ENCODE data around the gene CCNG1. TPM values are rescaled to one million over a fixed set of nuclear protein-coding genes. Genes with fewer than 3 reads are reported as not detected.

CCNG1 gene
- total and polyA plus RNA-seq, 11 donors = 45.5 to 109 (median 77.0) TPM

GRCh38 chr5:163436515-163436914 is 880 bp upstream of the CCNG1 start:
- WGBS, 4 donors = 78 to 87% (median 83%) methylated on average over 4 of the region's 4 CpGs
- no peak for ATAC-seq
- no peaks in the 10 kb centered on the region for H3K9me3 ChIP-seq
- no peak for DNase-seq
- peak overlapping the region in 9 of 12 donors; percentile 50 to 93 (median 92) for H3K27ac ChIP-seq
- TF ChIP-seq CTCF (IDR thresholded peaks at IDR 0.05) (no peak), POLR2A (IDR thresholded peaks at IDR 0.05) (no peak)
- peaks cover 0 to 20% (median 11%) of the 10 kb centered on the region in 9 donors for H3K36me3 ChIP-seq
- H3K4me3 ChIP-seq = peak overlapping the region in 8 of 12 donors; percentile 63 to 99 (median 88)
- intact Hi-C loops (cut with DNase I) = no loop called here
- H3K4me1 ChIP-seq = peaks cover 0 to 52% (median 25%) of the 10 kb centered on the region in 12 donors
- H3K27me3 ChIP-seq = no peaks in the 10 kb centered on the region

GRCh38 chr5:163437011-163437308 is 435 bp upstream of the CCNG1 start:
- intact Hi-C loops (cut with DNase I) = loop anchor here in 1 of 10 donors (1.0 kb wide), 1 partner anchor 68 kb away; the partner anchor contains the start of gene MAT2B
- no peaks in the 10 kb centered on the region for H3K27me3 ChIP-seq
- ATAC-seq = no peak
- H3K36me3 ChIP-seq = peaks cover 0 to 25% (median 16%) of the 10 kb centered on the region in 9 donors
- 3 to 4% (median 4%) methylated on average over 6 of the region's 6 CpGs for WGBS, 4 donors
- H3K27ac ChIP-seq = peak overlapping the region; percentile 27 to 95 (median 91)
- peak overlapping the region; percentile 63 to 99 (median 88) for H3K4me3 ChIP-seq
- no peak for TF ChIP-seq POLR2A (IDR thresholded peaks at IDR 0.05)
- TF ChIP-seq CTCF (IDR thresholded peaks at IDR 0.05) = no peak
- peaks cover 0 to 54% (median 25%) of the 10 kb centered on the region in 12 donors for H3K4me1 ChIP-seq
- no peaks in the 10 kb centered on the region for H3K9me3 ChIP-seq
- no peak for DNase-seq

- Histone ChIP-seq H3K36me3 (peaks cover 0 to 46% (median 37%) of the 10 kb centered on the region in 9 donors), H3K4me3 (peak overlapping the region in 9 of 12 donors; percentile 63 to 99 (median 88)), H3K9me3 (no peaks in the 10 kb centered on the region), H3K27me3 (no peaks in the 10 kb centered on the region), H3K27ac (peak overlapping the region in 1 of 12 donors; percentile 92), H3K4me1 (peaks cover 0 to 54% (median 25%) of the 10 kb centered on the region in 12 donors)
- TF ChIP-seq CTCF (IDR thresholded peaks at IDR 0.05) (no peak), POLR2A (IDR thresholded peaks at IDR 0.05) (no peak)
- 52 to 57% (median 56%) methylated on average over 2 of the region's 2 CpGs for whole genome bisulfite sequencing, 4 donors
- intact Hi-C loops (cut with DNase I) = loop anchor here in 1 of 10 donors (2.0 kb wide), 1 partner anchor 20 kb away; no protein-coding TSS in a partner anchor
- DNase-seq = no peak
- peak in 2 of 4 donors; percentile 3 to 8 for ATAC-seq
These were observed 1.7 kb downstream of the CCNG1 start for GRCh38 chr5:163439092-163439425.

- Histone ChIP-seq H3K4me1 (peaks cover 0 to 50% (median 25%) of the 10 kb centered on the region in 12 donors), H3K36me3 (peaks cover 0 to 65% (median 56%) of the 10 kb centered on the region in 9 donors), H3K9me3 (no peaks in the 10 kb centered on the region), H3K27ac (no peak overlapping the region), H3K4me3 (no peak overlapping the region), H3K27me3 (no peaks in the 10 kb centered on the region)
- DNase-seq (no peak), ATAC-seq (no peak)
- intact Hi-C loops (cut with DNase I) = loop anchor here in 1 of 10 donors (10.0 kb wide), 1 partner anchor 54 kb away; no protein-coding TSS in a partner anchor
- TF ChIP-seq CTCF (IDR thresholded peaks at IDR 0.05) (no peak), POLR2A (IDR thresholded peaks at IDR 0.05) (no peak)
- WGBS, 4 donors = 95 to 98% (median 97%) methylated on average over 3 of the region's 3 CpGs
These were observed 3.6 kb downstream of the CCNG1 start for GRCh38 chr5:163440954-163441353.
